BJ (cell line): ENCODE measurements around the gene DCANP1. TPM values are rescaled to one million over a fixed set of nuclear protein-coding genes. Genes with fewer than 3 reads are reported as not detected.

Experiments used
- CTCF ChIA-PET: fragments of 350-600 bp; formaldehyde crosslinking; extraction: SDS; loops from one replicate; lab custom pipeline; 2021; ENCODE audit warnings: antibody characterized with exemption, inconsistent platforms; lab: Yijun Ruan, JAX
- POLR2A ChIA-PET: fragments of 300-600 bp; sonication (Branson Sonifier 250); formaldehyde crosslinking; extraction: SDS; loops from one replicate; lab custom pipeline; 2021; ENCODE audit warnings: antibody characterized with exemption; lab: Charles Lee
- DNase-seq: peaks from one replicate; pipeline ENCODE4 v3.0.0-alpha.2; 2011; ENCODE audit warnings: low read depth
- H3K27me3 ChIP-seq: 2 replicates; pipeline ENCODE4 v1.6.0; 2011; ENCODE audit warnings: low read length; ENCODE audit not compliant: control insufficient read depth, insufficient read depth
- H3K36me3 ChIP-seq: 2 replicates; pipeline ENCODE4 v1.5.1; 2011; ENCODE audit warnings: low read length; ENCODE audit not compliant: control insufficient read depth, insufficient read depth
- H3K4me3 ChIP-seq: 2 replicates; pipeline ENCODE4 v1.5.1; 2011; ENCODE audit warnings: low read depth, mild to moderate bottlenecking, control low read depth, low read length
- CTCF ChIP-seq: IDR thresholded peaks from 2 replicates; pipeline ENCODE4 v1.5.1; 2011; ENCODE audit warnings: low read depth, mild to moderate bottlenecking, control low read depth, inconsistent platforms, low read length, moderate library complexity; ENCODE audit not compliant: insufficient read depth
- polyA plus RNA-seq: library from polyadenylated mRNA; depleted of rRNA; stranded (reverse); fragments of >200 nt; gene quantifications from 2 replicates; pipeline ENCODE4 v1.2.3, GENCODE V29; 2011

Gene DCANP1
- polyA plus RNA-seq, 1 experiment: not detected

GRCh38 chr5:135442431-135443160 lies 4.6 kb downstream of the DCANP1 start:
- no peak for DNase-seq
- H3K27me3 ChIP-seq: no peaks in the 10 kb centered on the region
- POLR2A ChIA-PET: no interaction called here
- CTCF ChIA-PET: interaction anchor here (1.0 to 1.8 kb wide), 2 partner anchors 16 to 123 kb away, joined by 3 to 5 read pairs; no protein-coding TSS in a partner anchor
- no peak for TF ChIP-seq CTCF
- no peak overlapping the region for H3K4me3 ChIP-seq
- no peaks in the 10 kb centered on the region for H3K36me3 ChIP-seq

- TF ChIP-seq CTCF: no peak
- Histone ChIP-seq H3K27me3 (no peaks in the 10 kb centered on the region), H3K4me3 (no peak overlapping the region), H3K36me3 (no peaks in the 10 kb centered on the region)
- no peak for DNase-seq
- ChIA-PET CTCF (interaction anchor here (1.0 to 2.1 kb wide), 3 partner anchors 16 to 124 kb away, joined by 3 to 12 read pairs (median 7); no protein-coding TSS in a partner anchor), POLR2A (no interaction called here)
These were observed 5.2 kb downstream of the DCANP1 start for GRCh38 chr5:135441919-135442318.

- CTCF ChIA-PET: interaction anchor here (1.0 to 8.3 kb wide), 4 partner anchors 16 to 125 kb away, joined by 3 to 60 read pairs (median 10); no protein-coding TSS in a partner anchor
- no peak for DNase-seq
These were observed 5.8 kb downstream of the DCANP1 start for GRCh38 chr5:135441350-135441831.

GRCh38 chr5:135440916-135441315 lies 6.2 kb downstream of the DCANP1 start:
- CTCF ChIA-PET: interaction anchor here (1.6 to 8.3 kb wide), 3 partner anchors 15 to 22 kb away, joined by 7 to 60 read pairs (median 12); no protein-coding TSS in a partner anchor
- no peaks in the 10 kb centered on the region for H3K27me3 ChIP-seq
- TF ChIP-seq CTCF: no peak
- DNase-seq: no peak
- POLR2A ChIA-PET: no interaction called here
- H3K36me3 ChIP-seq: no peaks in the 10 kb centered on the region
- no peak overlapping the region for H3K4me3 ChIP-seq

More at GRCh38 chr5:135441350-135441831, 5.8 kb downstream of the DCANP1 start:
- no peaks in the 10 kb centered on the region for H3K36me3 ChIP-seq
- no peak overlapping the region for H3K4me3 ChIP-seq
- TF ChIP-seq CTCF: no peak
- POLR2A ChIA-PET: no interaction called here
- no peaks in the 10 kb centered on the region for H3K27me3 ChIP-seq

- H3K36me3 ChIP-seq: no peaks in the 10 kb centered on the region
- DNase-seq: no peak
- H3K4me3 ChIP-seq: no peak overlapping the region
- POLR2A ChIA-PET: no interaction called here
- CTCF ChIA-PET: interaction anchor here (0.6 to 8.3 kb wide), 6 partner anchors 14 to 589 kb away, joined by 3 to 60 read pairs (median 8); partner anchors contain the start of gene TGFBI
- H3K27me3 ChIP-seq: no peaks in the 10 kb centered on the region
- TF ChIP-seq CTCF: no peak
These were observed 7.6 kb downstream of the DCANP1 start for GRCh38 chr5:135439231-135440205.
